IMR-90 (cell line): Measurements from ENCODE around the gene RAB15. TPM values are rescaled to one million over a fixed set of nuclear protein-coding genes. Genes with fewer than 3 reads are reported as not detected.

ENCODE experiments used
- ATAC-seq: fragments of 200-7000 bp; cut with Tn5 transposase; 2 replicates; pipeline ENCODE4 v1.9.1; 2020; ENCODE audit warnings: low read depth, mild to moderate bottlenecking, moderate library complexity
- BruUV-seq: library from RNA; stranded (reverse); fragments of 400-500 nt; replicated peaks from 2 replicates; lab custom pipeline; 2021; lab: Mats Ljungman, UMichigan
- CTCF ChIA-PET: fragments of 300-600 bp; formaldehyde crosslinking; extraction: SDS; loops from one replicate; lab custom pipeline; 2021; ENCODE audit warnings: antibody characterized with exemption; lab: Yijun Ruan, JAX
- POLR2A ChIA-PET: fragments of 300-600 bp; sonication (Branson Sonifier 250); formaldehyde crosslinking; loops from one replicate; lab custom pipeline; 2022; ENCODE audit warnings: antibody characterized with exemption; ENCODE audit not compliant: unreplicated experiment; lab: Charles Lee
- DNase-seq: peaks from one replicate; pipeline ENCODE4 v3.0.0; 2013
- H2AFZ ChIP-seq: replicated peaks from 2 replicates; pipeline ENCODE3; 2013; ENCODE audit warnings: low read length, mild to moderate bottlenecking; ENCODE audit not compliant: poor library complexity
- H2AK5ac ChIP-seq: 2 replicates; pipeline ENCODE4 v1.6.1; 2013; ENCODE audit warnings: low read depth, low read length, inconsistent platforms
- H2AK9ac ChIP-seq: replicated peaks from 2 replicates; pipeline ENCODE3; 2013; ENCODE audit warnings: mild to moderate bottlenecking, low read depth, low read length, moderate library complexity; ENCODE audit not compliant: poor library complexity
- H2BK120ac ChIP-seq: 2 replicates; pipeline ENCODE4 v1.6.1; 2013; ENCODE audit warnings: low read depth, low read length, inconsistent platforms
- H2BK15ac ChIP-seq: 3 replicates; pipeline ENCODE4 v1.6.1; 2013; ENCODE audit warnings: low read depth, low read length, inconsistent platforms
- H2BK20ac ChIP-seq: 2 replicates; pipeline ENCODE4 v1.6.1; 2013; ENCODE audit warnings: low read depth, mild to moderate bottlenecking, inconsistent platforms, low read length, moderate library complexity
- H2BK5ac ChIP-seq: 2 replicates; pipeline ENCODE4 v1.6.1; 2013; ENCODE audit warnings: mild to moderate bottlenecking, low read depth, low read length, inconsistent platforms; ENCODE audit not compliant: poor library complexity, severe bottlenecking
- H3K14ac ChIP-seq: replicated peaks from 2 replicates; pipeline ENCODE4 v1.6.1; 2013; ENCODE audit warnings: low read depth, low read length, inconsistent platforms
- H3K18ac ChIP-seq: 2 replicates; pipeline ENCODE4 v1.6.1; 2013; ENCODE audit warnings: low read depth, low read length, control low read depth
- H3K23ac ChIP-seq: 2 replicates; pipeline ENCODE4 v1.6.1; 2013; ENCODE audit warnings: low read depth, low read length, inconsistent platforms
- H3K27ac ChIP-seq: 2 replicates; pipeline ENCODE4 v1.5.1; 2013; ENCODE audit warnings: mild to moderate bottlenecking, control low read depth, low read length; ENCODE audit not compliant: insufficient read depth
- H3K27me3 ChIP-seq: 2 replicates; pipeline ENCODE4 v1.6.1; 2013; ENCODE audit warnings: low read length; ENCODE audit not compliant: control insufficient read depth, insufficient read depth
- H3K36me3 ChIP-seq: 2 replicates; pipeline ENCODE4 v1.6.1; 2013; ENCODE audit warnings: low read length, mixed read lengths; ENCODE audit not compliant: control insufficient read depth, insufficient read depth
- H3K4ac ChIP-seq: 2 replicates; pipeline ENCODE4 v1.6.1; 2013; ENCODE audit warnings: low read depth, low read length, inconsistent platforms
- H3K4me1 ChIP-seq: 2 replicates; pipeline ENCODE4 v1.6.1; 2013; ENCODE audit warnings: low read length, mixed read lengths; ENCODE audit not compliant: control insufficient read depth, insufficient read depth
- H3K4me2 ChIP-seq: 2 replicates; pipeline ENCODE4 v1.6.1; 2013; ENCODE audit warnings: low read depth, mild to moderate bottlenecking, control low read depth, low read length, moderate library complexity
- H3K4me3 ChIP-seq: 2 replicates; pipeline ENCODE4 v1.5.1; 2013; ENCODE audit warnings: low read depth, mild to moderate bottlenecking, control low read depth, low read length, moderate library complexity; ENCODE audit not compliant: insufficient read depth
- H3K56ac ChIP-seq: 2 replicates; pipeline ENCODE4 v1.6.1; 2013; ENCODE audit warnings: low read length, inconsistent platforms; ENCODE audit not compliant: insufficient read depth; ENCODE audit errors: extremely low read depth
- H3K79me1 ChIP-seq, 2 experiments: 2 replicates each; pipeline ENCODE4 v1.6.1; 2013; ENCODE audit warnings: low read length in 2 of 2, inconsistent platforms in 1 of 2, low read depth in 1 of 2
- H3K9ac ChIP-seq: 2 replicates; pipeline ENCODE4 v1.6.1; 2013; ENCODE audit warnings: low read depth, low read length, control low read depth
- H3K9me1 ChIP-seq: 2 replicates; pipeline ENCODE4 v1.6.1; 2013; ENCODE audit warnings: low read length, inconsistent platforms; ENCODE audit not compliant: insufficient read depth
- H3K9me3 ChIP-seq: 2 replicates; pipeline ENCODE4 v1.6.1; 2013; ENCODE audit warnings: low read length; ENCODE audit not compliant: control insufficient read depth, insufficient read depth
- H4K20me1 ChIP-seq: 2 replicates; pipeline ENCODE4 v1.6.1; 2013; ENCODE audit warnings: low read length, inconsistent platforms; ENCODE audit not compliant: insufficient read depth
- H4K5ac ChIP-seq: 2 replicates; pipeline ENCODE4 v1.6.1; 2013; ENCODE audit warnings: mild to moderate bottlenecking, low read depth, low read length, control low read depth
- H4K8ac ChIP-seq, 2 experiments: 2 replicates each; pipeline ENCODE4 v1.6.1; 2013; ENCODE audit warnings: low read depth in 2 of 2, low read length in 2 of 2, control low read depth in 1 of 2, inconsistent platforms in 1 of 2
- H4K91ac ChIP-seq: 2 replicates; pipeline ENCODE4 v1.6.1; 2013; ENCODE audit warnings: low read depth, low read length, inconsistent platforms; ENCODE audit not compliant: insufficient read depth
- BHLHE40 ChIP-seq: fragments of 150-350 bp; IDR thresholded peaks from 2 replicates; pipeline ENCODE4 v1.6.1; 2016; ENCODE audit warnings: mild to moderate bottlenecking, low read depth, low read length
- CEBPB ChIP-seq: IDR thresholded peaks from 2 replicates; pipeline ENCODE4 v1.6.1; 2012; ENCODE audit warnings: low read depth, low read length, improper control_type of control experiment
- FOS ChIP-seq: fragments of 150-350 bp; IDR thresholded peaks from 2 replicates; pipeline ENCODE4 v1.6.1; 2016; ENCODE audit warnings: low read depth, low read length
- MAFK ChIP-seq: IDR thresholded peaks from 2 replicates; pipeline ENCODE4 v1.6.1; 2012; ENCODE audit warnings: low read depth, low read length, improper control_type of control experiment
- MAZ ChIP-seq: IDR thresholded peaks from 2 replicates; pipeline ENCODE4 v1.6.1; 2012; ENCODE audit warnings: low read depth, mild to moderate bottlenecking, low read length, improper control_type of control experiment, moderate library complexity, borderline replicate concordance
- MXI1 ChIP-seq: IDR thresholded peaks from 2 replicates; pipeline ENCODE4 v1.6.1; 2012; ENCODE audit warnings: low read depth, mild to moderate bottlenecking, low read length, moderate library complexity, borderline replicate concordance
- NFE2L2 ChIP-seq: fragments of 150-350 bp; IDR thresholded peaks from 2 replicates; pipeline ENCODE4 v1.6.1; 2016; ENCODE audit warnings: low read depth, mild to moderate bottlenecking, low read length
- POLR2A ChIP-seq: IDR thresholded peaks from 2 replicates; pipeline ENCODE4 v1.6.1; 2012; ENCODE audit warnings: mild to moderate bottlenecking, low read depth, low read length
- RAD21 ChIP-seq: IDR thresholded peaks from 2 replicates; pipeline ENCODE4 v1.6.1; 2012; ENCODE audit warnings: low read length, improper control_type of control experiment
- RCOR1 ChIP-seq: IDR thresholded peaks from 2 replicates; pipeline ENCODE4 v1.6.1; 2012; ENCODE audit warnings: mild to moderate bottlenecking, low read length, improper control_type of control experiment; ENCODE audit not compliant: insufficient replicate concordance
- RFX5 ChIP-seq: IDR thresholded peaks from 2 replicates; pipeline ENCODE4 v1.8.0; 2012; ENCODE audit warnings: low read depth, mild to moderate bottlenecking, low read length, moderate library complexity
- WGBS, 2 experiments: methylation state at CpG; one replicate each; pipeline versions ENCODE4 v1.1.5 to v1.1.7; 2013; ENCODE audit warnings: missing lambda C conversion rate in 2 of 2; ENCODE audit not compliant: insufficient read length in 1 of 2; ENCODE audit errors: extremely low coverage in 2 of 2; 5-methylcytosine and 5-hydroxymethylcytosine counted together
- dilution Hi-C: fragments of 300-500 bp; cut with HindIII; formaldehyde crosslinking; loops from one replicate; pipeline ENCODE4 v1.14.3; 2018; ENCODE audit warnings: low sequenced_read_pairs; ENCODE audit not compliant: unreplicated experiment
- in situ Hi-C: fragments of 300-500 bp; cut with MboI; formaldehyde crosslinking; loops from 3 replicates; pipeline ENCODE4 v1.14.3; 2019; ENCODE audit warnings: low sequenced_read_pairs, inconsistent platforms, mixed read lengths
- intact Hi-C: fragments of 100-400 bp; cut with micrococcal nuclease; formaldehyde crosslinking; loops from 2 replicates; pipeline ENCODE4 v1.10.0; 2022
- polyA plus RNA-seq, 3 experiments: library from polyadenylated mRNA; depleted of rRNA; stranded (reverse); fragments of >200 nt; gene quantifications; 2 replicates each; pipeline ENCODE4 v1.2.3, GENCODE V29; 2012; ENCODE audit warnings: low replicate concordance in 1 of 3
- total RNA-seq: library from RNA; depleted of rRNA; stranded (reverse); fragments of >200 nt; gene quantifications from 2 replicates; pipeline ENCODE4 v1.2.3, GENCODE V29; 2012
- TF ChIP-seq, protein P1 (sequence below): conservative IDR thresholded peaks from 2 replicates; pipeline ENCODE4 v1.5.1; 2012; ENCODE audit warnings: mild to moderate bottlenecking, low read depth, low read length, improper control_type of control experiment
- TF ChIP-seq, protein P2 (sequence below): fragments of 150-350 bp; IDR thresholded peaks from 2 replicates; pipeline ENCODE4 v1.6.1; 2017; ENCODE audit warnings: mild to moderate bottlenecking, antibody characterized with exemption, low read length, low read depth

The RAB15 gene
- total and polyA plus RNA-seq, 2 of the 4 experiments (the other 2 are of a cell fraction): 3.4 to 7.8 TPM

DNA sequence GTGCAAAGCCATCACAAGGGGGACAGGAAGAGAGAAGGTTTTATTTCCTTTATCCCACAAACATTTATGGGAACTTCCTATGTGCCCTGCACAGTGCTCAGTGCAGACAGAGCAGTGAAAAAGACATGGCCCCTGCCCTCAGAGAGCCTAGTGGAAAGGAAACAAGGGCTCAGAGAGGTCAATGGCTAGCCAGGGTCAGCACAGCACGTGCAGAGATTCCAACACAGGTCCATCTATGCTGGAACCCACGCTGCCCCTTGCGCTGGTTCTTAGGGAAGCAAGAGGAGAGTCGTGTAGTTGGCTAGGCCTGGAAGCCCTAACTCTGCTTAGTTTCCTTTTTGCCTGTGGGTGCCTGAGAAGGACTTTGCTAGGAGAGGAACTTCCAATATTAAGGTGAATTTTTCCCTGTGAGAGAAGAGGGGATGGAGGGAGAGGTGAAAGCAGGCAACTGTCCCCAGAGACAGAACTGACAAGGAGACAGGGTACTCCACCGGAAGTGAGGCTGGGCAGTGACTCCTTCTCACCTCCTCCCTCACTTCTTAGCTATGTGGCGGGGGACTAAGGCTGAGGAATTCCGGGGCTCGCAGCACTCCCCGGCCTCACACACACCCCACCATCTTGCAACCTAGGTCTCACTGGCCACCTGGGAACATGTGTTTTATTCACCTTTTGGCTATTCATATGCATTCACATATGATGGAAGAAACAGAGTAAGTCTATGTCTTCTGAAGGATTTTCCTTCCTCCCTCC is 17.5 kb downstream of the RAB15 start:
- Histone ChIP-seq H3K9ac (no peak overlapping the region), H3K27me3 (no peaks in the 10 kb centered on the region), H4K8ac (no peak overlapping the region), H3K4ac (no peak overlapping the region), H2BK20ac (no peak overlapping the region), H2AK5ac (no peak overlapping the region), H4K20me1 (no peaks in the 10 kb centered on the region), H2AFZ (no peak overlapping the region), H3K36me3 (peaks cover 3% of the 10 kb centered on the region; the same call in 1 of the 2 replicates), H4K5ac (no peak overlapping the region), H3K23ac (no peak overlapping the region), H2AK9ac (peak overlapping the region; percentile 15), H4K91ac (no peak overlapping the region), H3K4me1 (no peaks in the 10 kb centered on the region), H2BK5ac (no peak overlapping the region), H3K79me1 (no peaks in the 10 kb centered on the region; a peak in 1 of 4 replicates), H3K14ac (no peak overlapping the region), H2BK120ac (no peak overlapping the region), H2BK15ac (no peak overlapping the region), H3K56ac (no peak overlapping the region), H3K27ac (no peak overlapping the region), H3K9me1 (peaks cover 2% of the 10 kb centered on the region; the same call in 1 of the 2 replicates), H3K18ac (no peak overlapping the region), H3K4me2 (no peak overlapping the region), H3K4me3 (no peak overlapping the region), H3K9me3 (no peaks in the 10 kb centered on the region)
- WGBS, 2 experiments: 77% methylated on average over 3 of the region's 9 CpGs; no CpG with 5 or more reads in 1 of the 2 experiments
- ATAC-seq (no peak), DNase-seq (no peak)
- dilution Hi-C loops: no loop called here
- CTCF ChIA-PET: no interaction called here
- no peak for TF ChIP-seq RCOR1
- TF ChIP-seq POLR2A: no peak
- no peak for TF ChIP-seq BHLHE40
- no peak for TF ChIP-seq MAZ
- TF ChIP-seq, protein P1, sequence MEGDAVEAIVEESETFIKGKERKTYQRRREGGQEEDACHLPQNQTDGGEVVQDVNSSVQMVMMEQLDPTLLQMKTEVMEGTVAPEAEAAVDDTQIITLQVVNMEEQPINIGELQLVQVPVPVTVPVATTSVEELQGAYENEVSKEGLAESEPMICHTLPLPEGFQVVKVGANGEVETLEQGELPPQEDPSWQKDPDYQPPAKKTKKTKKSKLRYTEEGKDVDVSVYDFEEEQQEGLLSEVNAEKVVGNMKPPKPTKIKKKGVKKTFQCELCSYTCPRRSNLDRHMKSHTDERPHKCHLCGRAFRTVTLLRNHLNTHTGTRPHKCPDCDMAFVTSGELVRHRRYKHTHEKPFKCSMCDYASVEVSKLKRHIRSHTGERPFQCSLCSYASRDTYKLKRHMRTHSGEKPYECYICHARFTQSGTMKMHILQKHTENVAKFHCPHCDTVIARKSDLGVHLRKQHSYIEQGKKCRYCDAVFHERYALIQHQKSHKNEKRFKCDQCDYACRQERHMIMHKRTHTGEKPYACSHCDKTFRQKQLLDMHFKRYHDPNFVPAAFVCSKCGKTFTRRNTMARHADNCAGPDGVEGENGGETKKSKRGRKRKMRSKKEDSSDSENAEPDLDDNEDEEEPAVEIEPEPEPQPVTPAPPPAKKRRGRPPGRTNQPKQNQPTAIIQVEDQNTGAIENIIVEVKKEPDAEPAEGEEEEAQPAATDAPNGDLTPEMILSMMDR: no peak
- no peak for TF ChIP-seq CEBPB
- TF ChIP-seq RAD21: no peak
- no peak for TF ChIP-seq MXI1
- TF ChIP-seq NFE2L2: no peak
- no peak for TF ChIP-seq RFX5
- no peak for TF ChIP-seq MAFK
- TF ChIP-seq, protein P2, sequence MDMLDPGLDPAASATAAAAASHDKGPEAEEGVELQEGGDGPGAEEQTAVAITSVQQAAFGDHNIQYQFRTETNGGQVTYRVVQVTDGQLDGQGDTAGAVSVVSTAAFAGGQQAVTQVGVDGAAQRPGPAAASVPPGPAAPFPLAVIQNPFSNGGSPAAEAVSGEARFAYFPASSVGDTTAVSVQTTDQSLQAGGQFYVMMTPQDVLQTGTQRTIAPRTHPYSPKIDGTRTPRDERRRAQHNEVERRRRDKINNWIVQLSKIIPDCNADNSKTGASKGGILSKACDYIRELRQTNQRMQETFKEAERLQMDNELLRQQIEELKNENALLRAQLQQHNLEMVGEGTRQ: no peak
- TF ChIP-seq FOS: no peak
- POLR2A ChIA-PET: no interaction called here
- BruUV-seq: no TSS peak
- intact Hi-C loops: no loop called here
- in situ Hi-C loops: no loop called here
